HG03460 (cell line): ENCODE data around the gene LMNTD1.
"Not testable (repeated sequence)": the region's sequence is repeated elsewhere in the genome, so short reads cannot be mapped to it uniquely, and the experiment has no call there.

Experiments used
- ATAC-seq: cut with Tn5 transposase; IDR thresholded peaks from one replicate; pipeline ENCODE4 v1.9.1; 2021; ENCODE audit not compliant: unreplicated experiment

Gene LMNTD1, protein sequence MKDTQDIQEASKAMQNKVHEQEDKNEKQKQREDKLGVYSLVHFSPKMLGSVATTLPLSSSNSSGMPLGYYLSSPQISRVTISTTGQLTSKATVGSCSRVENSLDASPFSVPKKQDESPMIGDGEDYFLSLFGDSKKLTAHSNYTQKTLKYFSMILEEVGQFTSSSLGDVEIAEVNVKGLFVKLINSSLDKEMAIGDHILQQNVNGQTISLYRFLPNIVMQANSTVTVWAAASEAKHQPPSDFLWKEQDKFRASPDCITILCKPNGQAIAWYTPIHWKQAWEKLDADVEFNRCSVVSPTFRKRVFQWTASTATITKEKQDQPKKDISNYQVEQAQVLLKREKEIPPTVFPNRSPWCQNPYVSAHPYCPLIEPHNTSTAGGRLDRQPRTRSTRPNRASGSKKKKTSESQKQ

DNA sequence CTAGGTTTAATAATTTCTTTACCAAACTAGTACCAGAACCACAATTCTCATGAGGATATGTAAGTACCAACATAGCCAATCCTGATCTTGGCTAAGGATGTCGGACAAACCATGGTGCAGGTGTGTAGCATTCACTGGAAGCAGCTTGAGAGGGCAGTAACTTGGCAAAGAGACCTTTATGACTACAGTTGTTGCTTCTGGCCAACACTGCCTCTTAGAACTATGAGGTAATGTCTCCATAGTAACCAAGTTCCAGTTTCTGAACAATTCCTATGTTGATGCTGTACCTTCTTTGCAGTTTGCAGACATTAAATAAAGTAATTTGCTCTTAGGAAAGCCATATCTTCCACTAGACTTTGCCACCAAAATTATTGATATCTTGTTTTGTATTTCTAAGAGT is at the start of gene LMNTD1:
Gene LMNTD1, minus strand, starts transcription at position 186 of the 400 bp plus-strand sequence. CDS start 324 bp downstream, outside the sequence.
- no peak for ATAC-seq

DNA sequence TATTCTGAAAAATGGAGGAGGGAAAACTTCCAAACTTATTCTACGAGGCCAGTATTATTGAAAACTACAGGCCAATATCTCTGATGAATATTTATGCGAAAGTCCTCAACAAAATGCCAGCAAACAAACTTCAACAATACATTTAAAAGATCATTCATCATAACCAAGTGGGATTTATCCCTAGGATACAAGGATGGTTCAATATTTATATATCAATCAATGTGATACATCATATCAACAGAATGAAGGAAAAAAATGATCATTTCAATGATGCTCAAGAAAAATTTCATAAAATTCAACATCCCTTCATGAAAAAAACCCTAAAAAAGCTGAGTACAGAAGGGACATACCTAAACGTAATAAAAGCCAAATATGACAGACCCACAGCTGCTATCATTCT is 45.9 kb upstream of the LMNTD1 start:
- ATAC-seq, result no peak

DNA sequence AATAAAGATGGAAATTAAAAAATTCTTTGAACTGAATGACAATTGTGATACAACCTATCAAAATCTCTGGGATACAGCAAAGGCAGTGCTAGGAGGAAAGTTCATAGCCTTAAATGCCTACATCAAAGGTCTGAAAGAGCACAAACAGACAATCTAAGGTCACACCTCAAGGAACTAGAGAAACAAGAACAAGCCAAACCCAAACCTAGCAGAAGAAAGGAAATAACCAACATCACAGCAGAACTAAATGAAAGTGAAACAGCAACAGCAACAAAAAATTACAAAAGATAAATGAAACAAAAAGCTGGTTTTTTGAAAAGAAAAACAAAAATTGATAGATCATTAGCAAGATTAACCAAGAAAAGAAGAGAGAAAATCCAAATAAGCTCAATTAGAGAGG is 42.4 kb upstream of the LMNTD1 start:
- not testable (repeated sequence) for ATAC-seq

DNA sequence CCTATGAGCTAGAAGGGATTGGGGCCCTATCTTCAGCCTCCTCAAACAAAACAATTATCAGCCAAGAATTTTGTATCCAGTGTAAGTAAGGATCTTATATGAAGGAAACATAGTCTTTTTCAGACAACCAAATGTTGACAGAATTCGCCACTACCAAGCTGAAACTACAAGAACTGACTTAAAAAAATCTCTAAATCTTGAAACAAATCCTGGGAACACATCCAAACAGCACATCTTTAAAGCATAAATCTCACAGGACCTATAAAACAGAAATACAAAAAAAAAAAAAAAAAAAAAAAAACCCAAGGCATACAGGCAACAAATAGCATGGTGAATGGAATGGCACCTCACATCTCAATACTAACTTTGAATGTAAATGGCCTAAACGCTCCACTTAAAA is 41.3 kb upstream of the LMNTD1 start:
- ATAC-seq, result no peak

DNA sequence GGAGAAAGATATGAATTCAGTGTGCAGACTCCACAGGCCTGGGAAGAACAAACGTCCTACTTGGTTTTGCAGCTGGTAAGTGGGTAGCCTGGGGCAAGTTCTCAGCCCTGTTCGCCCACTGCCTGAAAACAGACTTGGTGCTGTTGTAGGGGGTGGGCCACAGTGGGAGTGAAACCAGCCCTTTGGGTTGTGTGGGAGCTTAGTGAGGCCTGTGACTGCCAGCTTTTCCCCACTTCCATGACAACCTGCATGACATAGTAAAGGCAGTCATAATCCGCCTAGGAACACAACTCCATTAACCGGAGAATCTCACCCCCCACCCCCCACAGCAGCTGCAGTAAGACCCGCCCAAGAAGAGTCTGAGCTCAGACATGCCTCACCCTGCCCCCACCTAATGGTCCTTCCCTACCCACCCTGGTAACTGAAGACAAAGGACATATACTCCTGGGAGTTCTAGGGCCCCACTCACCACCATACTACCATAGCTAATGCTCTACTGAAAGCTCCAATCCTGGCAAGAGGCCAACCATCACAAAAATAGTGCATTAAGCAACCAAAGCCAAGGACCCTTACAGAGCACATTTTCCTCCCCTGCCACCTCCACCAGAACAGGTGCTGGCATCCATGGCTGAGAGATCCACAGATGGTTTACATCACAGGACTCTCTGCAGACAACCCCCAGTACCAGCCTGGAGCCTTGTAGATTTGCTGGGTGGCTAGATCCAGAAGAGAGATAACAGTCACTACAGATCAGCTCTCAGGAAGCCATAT is 39.8 kb upstream of the LMNTD1 start:
- no peak for ATAC-seq

DNA sequence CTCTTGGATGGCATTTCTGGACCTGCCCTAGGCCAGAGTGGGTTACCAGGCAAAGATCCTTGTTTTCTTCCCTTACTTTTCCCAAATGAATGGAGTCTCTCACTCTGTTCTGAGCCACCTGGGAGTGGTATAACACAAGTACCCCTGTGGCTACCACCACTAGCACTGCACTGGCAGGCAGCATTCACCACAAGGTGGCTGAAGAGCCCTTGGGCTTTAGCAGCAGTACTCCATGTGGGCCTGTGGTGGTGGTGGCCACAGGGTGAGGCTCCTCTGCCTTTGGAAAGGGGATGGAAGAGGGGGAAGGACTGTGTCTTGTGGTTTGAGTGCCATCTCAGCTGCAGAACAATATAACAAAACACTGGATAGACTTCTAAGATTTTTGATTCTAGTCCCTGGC is 38.1 kb upstream of the LMNTD1 start:
- ATAC-seq, result no peak

DNA sequence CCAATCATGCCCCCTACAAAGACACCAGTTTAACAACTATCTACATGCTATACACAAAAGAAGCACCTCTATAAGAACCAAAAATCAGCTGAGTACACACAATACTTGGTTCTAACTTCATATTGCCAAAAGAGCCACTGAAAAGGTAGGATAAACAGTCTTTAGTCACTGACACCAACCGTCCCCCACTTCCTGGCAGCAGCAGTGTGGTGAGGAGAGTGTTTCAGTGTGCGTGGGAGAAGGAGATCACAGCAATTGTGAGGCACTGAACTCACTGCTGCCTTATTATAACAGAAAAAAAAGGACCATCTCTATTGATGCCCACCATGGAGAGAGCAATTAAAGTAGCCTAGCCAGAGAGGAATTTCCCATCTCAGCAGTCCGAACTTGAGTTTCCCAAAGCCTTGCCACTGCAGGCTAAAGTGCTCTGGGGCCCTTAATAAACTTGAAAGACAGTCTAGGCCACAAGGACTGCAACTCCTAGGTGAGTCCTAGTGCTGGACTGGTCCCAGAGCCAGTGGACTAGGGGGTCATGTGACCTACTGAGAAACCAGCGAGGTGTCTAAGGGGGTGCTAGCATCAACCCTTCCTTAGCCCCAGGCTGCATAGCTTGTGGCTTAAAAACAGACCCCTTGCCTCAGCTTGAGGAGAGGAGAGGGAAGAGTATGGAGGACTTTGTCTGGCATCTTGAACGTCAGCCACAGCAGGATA is 37.1 kb upstream of the LMNTD1 start:
- no peak for ATAC-seq

DNA sequence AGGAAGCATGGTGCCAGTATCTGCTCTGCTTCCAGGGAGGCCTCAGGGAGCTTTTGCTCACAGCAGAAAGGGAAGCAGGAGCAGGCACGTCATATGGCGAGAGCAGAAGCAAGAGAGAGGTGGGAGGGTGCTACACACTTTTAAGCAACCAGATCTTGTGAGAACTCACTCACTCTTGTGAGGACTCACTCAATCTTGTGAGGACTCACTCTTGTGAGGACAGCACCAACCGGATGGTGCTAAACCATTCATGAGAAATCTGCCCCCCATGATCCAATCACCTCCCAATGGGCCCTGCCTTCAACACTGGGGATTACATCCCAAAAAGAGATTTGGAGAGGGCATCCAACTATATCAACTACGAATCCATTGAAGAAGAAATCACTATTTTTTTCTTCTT is 34.3 kb upstream of the LMNTD1 start:
- no peak for ATAC-seq

DNA sequence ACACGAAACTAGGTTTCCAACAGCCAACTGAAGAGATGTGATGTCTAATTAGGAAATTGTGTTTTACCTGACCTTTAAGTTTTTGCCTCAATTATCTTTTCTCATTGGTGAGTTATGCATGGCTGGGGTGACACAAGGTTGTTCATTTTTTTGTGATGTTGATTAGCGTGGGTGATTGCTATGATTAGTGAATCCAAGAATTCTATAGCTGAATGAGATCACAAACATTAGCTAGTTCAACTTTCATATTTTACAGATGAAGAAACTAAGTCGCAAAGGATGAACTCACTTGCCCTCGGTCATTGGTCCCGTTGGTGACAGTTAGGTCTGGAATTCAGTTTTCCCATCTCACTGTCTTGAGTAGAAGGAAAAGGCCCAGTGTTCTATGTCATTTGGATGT is 32.6 kb upstream of the LMNTD1 start:
- no peak for ATAC-seq

DNA sequence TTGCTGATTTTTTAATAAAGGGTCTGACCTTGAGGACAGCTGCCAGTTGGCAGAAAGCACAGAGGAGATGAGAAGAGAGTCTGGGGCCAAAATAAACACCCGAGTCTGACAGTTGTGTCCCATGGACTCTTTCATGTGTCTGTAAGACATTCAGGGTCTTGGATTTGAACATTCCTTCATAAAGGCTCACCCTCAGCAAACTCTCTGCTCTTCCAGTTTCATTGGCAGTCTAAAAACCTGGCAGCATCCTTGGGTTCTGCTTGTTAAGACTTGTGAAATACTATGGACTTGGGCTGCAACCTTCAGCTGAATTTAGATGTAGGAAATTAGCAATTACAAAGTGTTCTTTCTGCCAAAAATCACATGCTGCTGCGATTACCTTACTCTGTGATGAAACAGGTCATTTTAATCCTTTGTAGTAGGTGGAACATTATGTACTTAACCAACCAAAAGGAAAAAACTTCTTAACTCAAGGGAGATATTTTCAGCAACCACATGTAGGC is 32.0 kb upstream of the LMNTD1 start:
- no peak for ATAC-seq

DNA sequence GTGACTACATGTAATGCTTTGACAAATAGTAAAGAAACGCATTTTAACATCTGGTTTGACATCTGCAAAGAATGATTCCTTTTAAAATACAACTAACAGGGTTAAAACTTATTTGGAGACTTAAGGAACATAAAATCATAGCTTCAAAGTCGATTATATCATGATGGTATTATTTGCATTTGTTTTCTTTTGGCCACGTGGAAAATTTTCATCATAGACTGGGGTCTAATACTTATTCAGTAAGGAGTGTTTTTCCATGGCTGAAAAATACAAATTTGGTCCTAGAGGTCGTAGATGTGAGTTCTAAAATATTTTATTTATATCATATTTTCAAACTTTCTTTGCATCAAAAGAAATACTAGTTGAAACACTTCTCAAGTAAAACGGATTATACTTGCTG is 31.5 kb upstream of the LMNTD1 start:
- ATAC-seq, result no peak

DNA sequence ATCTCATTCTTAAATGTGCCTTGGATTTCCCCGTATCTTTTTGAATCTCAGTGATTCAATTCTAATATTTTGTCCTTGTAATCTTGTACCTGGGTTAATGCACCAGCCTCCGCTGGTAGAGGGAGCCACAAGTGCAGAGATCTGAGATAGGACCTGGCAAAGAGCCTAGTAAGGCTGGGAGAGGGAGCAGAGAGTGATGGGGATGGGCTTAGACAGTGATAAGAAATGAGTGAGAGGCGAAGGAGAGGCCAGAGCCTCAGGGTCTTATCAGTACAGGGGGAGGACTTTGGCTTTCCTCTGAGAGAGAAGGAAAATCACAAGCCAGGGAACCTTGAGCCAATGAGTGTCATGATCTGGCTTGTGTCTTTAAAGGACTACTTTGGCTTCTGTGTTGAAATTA is 30.5 kb upstream of the LMNTD1 start:
- no peak for ATAC-seq

DNA sequence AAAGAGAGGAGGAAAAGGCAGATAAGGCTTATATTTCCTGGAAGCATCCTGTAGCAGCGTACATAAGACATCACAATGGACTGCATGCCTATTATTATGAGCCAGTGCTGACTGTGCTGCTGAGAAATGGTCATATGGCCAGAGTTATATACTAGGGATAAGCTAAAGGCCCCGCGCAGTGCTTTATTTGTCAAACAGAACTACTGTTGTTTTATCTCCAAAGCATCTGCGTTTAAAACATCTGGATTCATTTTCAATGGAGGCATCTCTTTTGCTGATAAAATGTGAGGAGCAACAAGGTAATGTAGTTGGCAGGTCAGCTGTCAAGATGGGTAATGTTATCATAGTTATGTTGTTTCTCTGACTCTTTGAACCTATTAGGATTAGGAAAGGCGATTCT is 28.0 kb upstream of the LMNTD1 start:
- no peak for ATAC-seq

DNA sequence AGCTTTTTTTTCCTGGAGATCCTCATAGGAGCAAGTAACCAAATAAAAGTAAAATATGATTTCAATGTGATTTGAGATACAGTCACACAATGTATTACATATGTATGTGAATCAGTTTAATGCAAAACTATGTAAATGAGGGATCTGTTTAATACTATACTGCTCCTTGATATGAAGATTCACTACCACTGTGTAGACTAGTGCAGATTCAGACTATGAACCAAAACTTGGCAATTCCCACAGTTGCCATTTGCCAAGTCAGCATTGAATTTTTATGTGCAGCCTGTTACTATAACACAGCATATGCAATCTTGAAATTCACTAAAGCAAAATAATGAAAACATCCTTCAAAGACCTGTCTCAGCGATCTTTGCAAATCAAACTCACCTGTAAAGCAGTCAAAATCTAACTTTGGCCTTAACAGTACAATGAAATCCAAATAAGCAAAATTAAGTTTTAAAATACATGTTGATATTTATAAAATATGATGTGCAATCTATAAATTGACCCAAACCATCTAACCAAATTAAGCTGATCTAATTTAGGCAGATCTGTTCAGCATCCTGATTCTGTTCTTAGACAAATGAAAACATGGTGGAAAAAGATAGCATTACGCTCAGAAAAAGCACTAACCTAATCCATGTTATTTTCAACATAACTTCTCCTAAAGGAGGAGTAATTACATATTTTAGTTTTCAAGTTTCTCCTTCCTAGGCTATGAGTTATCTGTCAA is 25.5 kb upstream of the LMNTD1 start:
- ATAC-seq, result no peak

DNA sequence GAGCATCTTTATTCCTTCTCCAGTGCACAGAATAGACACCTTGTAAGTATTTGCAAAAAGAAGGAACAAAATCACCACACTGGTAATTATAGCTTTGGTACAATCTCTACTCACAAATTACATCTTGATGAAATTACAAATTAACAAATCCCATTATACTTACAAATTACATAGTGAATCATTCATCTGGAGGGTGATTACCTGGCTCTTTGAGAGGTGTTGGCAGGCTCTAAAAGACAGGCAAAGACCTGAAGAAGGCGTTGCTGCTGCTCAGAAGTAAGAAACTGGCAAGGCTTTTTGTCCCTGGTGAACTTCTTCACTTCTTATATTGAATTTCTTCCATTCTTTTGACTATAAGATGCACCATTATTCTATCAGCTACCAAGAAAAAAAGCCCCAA is 21.7 kb upstream of the LMNTD1 start:
- no peak for ATAC-seq

DNA sequence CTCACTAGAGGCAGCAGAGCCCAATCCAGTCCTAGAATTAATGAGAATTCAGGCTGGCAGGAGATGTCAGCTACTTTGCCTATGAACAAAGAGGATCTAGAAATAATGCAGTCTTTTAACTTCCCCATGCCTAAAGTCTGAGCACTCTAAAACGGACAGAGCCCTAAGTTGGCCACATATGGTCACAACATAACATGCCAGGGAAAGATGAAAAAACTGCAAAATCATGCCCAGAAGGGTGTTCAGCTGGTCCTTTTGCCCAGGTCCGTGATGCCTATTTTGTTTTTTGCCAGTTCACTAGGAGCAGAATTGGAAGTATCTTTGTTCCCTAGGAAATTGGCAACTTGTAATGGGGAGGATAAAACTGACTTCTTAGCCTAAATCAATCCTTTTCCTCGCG is 20.3 kb upstream of the LMNTD1 start:
- no peak for ATAC-seq

DNA sequence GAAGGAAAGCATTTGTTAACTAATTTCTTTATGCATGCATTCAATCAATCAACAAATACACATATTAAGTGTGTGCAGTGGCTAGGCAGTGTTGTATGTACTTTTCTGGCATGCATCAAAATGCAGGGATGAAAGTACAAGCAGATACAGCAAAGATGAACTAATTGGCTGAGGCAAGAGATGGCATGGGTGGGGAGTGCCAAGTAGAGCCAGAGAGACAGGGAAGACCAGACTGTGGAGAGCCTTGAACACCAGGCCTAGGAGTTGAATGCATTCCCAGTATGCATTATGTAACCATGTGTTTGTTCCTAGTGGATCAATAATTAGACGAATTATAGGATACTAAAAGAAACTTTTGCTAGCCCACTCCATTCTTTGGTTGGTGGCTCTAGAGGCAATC is 17.3 kb upstream of the LMNTD1 start:
- no peak for ATAC-seq

DNA sequence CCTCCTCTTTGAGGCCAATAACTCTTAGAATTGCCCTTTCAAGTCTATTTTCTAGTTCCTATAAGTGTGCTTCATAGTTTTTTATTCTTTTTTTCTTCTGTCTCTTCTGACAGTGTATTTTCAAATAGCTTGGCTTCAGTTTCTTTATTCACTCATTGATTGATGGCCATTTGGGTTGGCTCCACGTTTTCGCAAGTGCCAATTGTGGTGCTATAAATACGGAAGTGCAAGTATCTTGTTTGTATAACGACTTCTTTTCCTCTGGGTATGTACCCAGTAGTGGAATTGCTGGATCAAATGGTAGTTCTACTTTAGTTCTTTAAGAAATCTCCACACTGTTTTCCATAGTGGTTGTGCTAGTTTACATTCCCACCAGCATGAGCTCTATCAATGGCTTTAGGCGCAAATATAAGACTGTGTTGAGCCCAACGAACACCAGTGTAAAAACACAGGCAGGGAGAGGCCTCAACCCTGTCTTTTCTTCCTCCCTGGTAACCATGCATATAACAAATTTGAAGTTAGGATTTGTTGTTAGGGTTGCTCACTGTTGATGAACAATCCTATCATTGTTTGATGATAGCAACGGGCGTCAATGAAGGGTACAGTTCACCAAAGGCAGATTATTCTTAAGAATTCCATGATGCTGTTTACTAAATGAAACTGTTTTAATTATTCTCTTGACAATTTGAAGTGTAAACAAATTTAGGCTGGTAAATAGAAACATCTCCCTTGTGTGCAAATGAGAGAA is 13.3 kb upstream of the LMNTD1 start:
- ATAC-seq, result no peak

DNA sequence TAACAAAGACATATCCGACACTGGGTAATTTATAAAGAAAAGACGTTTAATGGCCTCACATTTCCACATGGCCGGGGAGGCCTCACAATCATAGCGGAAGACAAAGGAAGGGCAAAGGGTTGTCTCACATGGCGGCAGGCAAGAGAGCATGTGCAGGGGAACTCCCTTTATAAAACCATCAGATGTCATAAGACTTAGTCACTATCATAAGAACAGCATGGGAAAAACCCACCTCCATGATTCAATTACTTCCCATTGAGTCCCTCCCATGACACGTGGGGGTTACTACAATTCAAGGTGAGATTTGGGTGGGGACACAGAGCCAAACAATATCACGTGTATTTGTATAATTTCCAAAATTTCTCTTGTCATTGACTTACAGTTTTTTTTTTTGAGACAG is 5.5 kb upstream of the LMNTD1 start:
- no peak for ATAC-seq

DNA sequence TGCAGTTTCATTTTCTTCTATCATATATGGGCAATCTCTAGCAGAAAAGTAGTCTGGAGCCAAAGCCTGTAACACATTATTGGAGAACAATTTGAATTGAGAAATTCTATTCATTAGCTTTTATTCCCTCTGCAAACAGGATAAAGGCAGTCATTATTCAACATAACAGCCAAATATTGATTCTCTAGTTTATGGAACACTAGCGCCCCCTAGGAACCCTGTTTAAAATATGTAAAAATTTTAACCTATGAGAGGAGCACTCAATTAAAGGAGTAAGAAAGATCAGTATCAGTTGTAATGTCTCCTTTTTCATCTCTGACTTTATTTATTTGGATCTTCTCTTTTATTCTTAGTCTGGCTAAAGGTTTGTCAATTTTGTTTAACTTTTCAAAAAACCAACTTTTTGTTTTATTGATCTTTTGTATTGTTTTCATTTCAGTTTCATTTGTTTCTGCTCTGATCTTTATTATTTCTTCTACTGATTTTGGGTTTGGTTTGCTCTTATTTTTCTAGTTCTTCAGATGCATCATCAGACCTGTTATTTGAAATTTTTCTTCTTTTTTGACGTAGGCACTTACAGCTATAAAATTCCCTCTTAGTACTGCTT is 4.8 kb upstream of the LMNTD1 start:
- ATAC-seq, result no peak
